Kidney epithelial cell (primary cell): ENCODE measurements around the gene HEPACAM. TPM values are rescaled to one million over a fixed set of nuclear protein-coding genes. Genes with fewer than 3 reads are reported as not detected.

Experiments
- DNase-seq: peaks from one replicate; pipeline ENCODE4 v3.0.0-alpha.2; 2010; ENCODE audit warnings: low read depth
- H3K27me3 ChIP-seq: 2 replicates; pipeline ENCODE4 v1.6.0; 2011; ENCODE audit warnings: low read length; ENCODE audit not compliant: control insufficient read depth, insufficient read depth
- H3K36me3 ChIP-seq: 2 replicates; pipeline ENCODE4 v1.5.1; 2011; ENCODE audit warnings: low read length; ENCODE audit not compliant: control insufficient read depth, insufficient read depth
- H3K4me3 ChIP-seq: 2 replicates; pipeline ENCODE4 v1.5.1; 2011; ENCODE audit warnings: low read depth, mild to moderate bottlenecking, control low read depth, low read length
- CTCF ChIP-seq: IDR thresholded peaks from 2 replicates; pipeline ENCODE4 v1.5.1; 2011; ENCODE audit warnings: mild to moderate bottlenecking, moderate library complexity, low read length, control low read depth, inconsistent platforms; ENCODE audit not compliant: insufficient read depth, poor library complexity, severe bottlenecking
- total RNA-seq: library from RNA; depleted of rRNA; stranded (reverse); fragments of >200 nt; gene quantifications from 2 replicates; pipeline ENCODE4 v1.2.3, GENCODE V29; 2015

HEPACAM gene
- total RNA-seq, 1 donor from 2014 or later: 0.17 TPM

- Histone ChIP-seq H3K36me3 (no peaks in the 10 kb centered on the region), H3K27me3 (no peaks in the 10 kb centered on the region)
- DNase-seq: no peak
Observed at GRCh38 chr11:124889191-124890091, 46.4 kb downstream of the HEPACAM start.

GRCh38 chr11:124887667-124888013 lies 48.2 kb downstream of the HEPACAM start:
- Histone ChIP-seq H3K4me3 (no peak overlapping the region), H3K27me3 (no peaks in the 10 kb centered on the region), H3K36me3 (no peaks in the 10 kb centered on the region)
- TF ChIP-seq CTCF: no peak
- DNase-seq: no peak

More at GRCh38 chr11:124889191-124890091, 46.4 kb downstream of the HEPACAM start:
- H3K4me3 ChIP-seq: no peak overlapping the region
- no peak for TF ChIP-seq CTCF

GRCh38 chr11:124886978-124887666 lies 48.7 kb downstream of the HEPACAM start:
- Histone ChIP-seq H3K4me3 (no peak overlapping the region), H3K36me3 (no peaks in the 10 kb centered on the region), H3K27me3 (no peaks in the 10 kb centered on the region)
- DNase-seq: no peak
- TF ChIP-seq CTCF: no peak

GRCh38 chr11:124886476-124886875 lies 49.4 kb downstream of the HEPACAM start:
- H3K36me3 ChIP-seq: no peaks in the 10 kb centered on the region
- no peak overlapping the region for H3K4me3 ChIP-seq
- H3K27me3 ChIP-seq: no peaks in the 10 kb centered on the region
- no peak for TF ChIP-seq CTCF
- no peak for DNase-seq

- H3K36me3 ChIP-seq: no peaks in the 10 kb centered on the region
- no peaks in the 10 kb centered on the region for H3K27me3 ChIP-seq
- DNase-seq: no peak
- no peak for TF ChIP-seq CTCF
- H3K4me3 ChIP-seq: no peak overlapping the region
Observed at GRCh38 chr11:124884869-124885479, 50.9 kb downstream of the HEPACAM start.
